Stimulated activated CD8-positive, alpha-beta memory T cell treated with anti-CD3 and anti-CD28 coated beads, Interleukin-15, amount 100 ng/mL, for 4 hours (primary cell): ENCODE measurements around the gene DYNC1LI1.

ENCODE experiments used
- DNase-seq, 2 donors: peaks; one replicate each; pipeline ENCODE4 v3.0.0-alpha.2; 2020; ENCODE audit warnings: low read depth in 2 of 2

The DYNC1LI1 gene

GRCh38 chr3:32492684-32493436 lies 77.8 kb downstream of the DYNC1LI1 start:
- DNase-seq: no peak

- no peak for DNase-seq
Measured at GRCh38 chr3:32488474-32489008, 82.1 kb downstream of the DYNC1LI1 start.

GRCh38 chr3:32487781-32488473 lies 82.7 kb downstream of the DYNC1LI1 start:
- DNase-seq: no peak

- no peak for DNase-seq
Measured at GRCh38 chr3:32484436-32484835, 86.2 kb downstream of the DYNC1LI1 start.

- no peak for DNase-seq
Measured at GRCh38 chr3:32483772-32484171, 86.9 kb downstream of the DYNC1LI1 start.

- no peak for DNase-seq
Measured at GRCh38 chr3:32482693-32483092, 88.0 kb downstream of the DYNC1LI1 start.

GRCh38 chr3:32481791-32482631 lies 88.6 kb downstream of the DYNC1LI1 start:
- no peak for DNase-seq

- DNase-seq: no peak
Measured at GRCh38 chr3:32480604-32481003, 90.1 kb downstream of the DYNC1LI1 start.
